ENCODE data around the gene PIGB. TPM values are rescaled to one million over a fixed set of nuclear protein-coding genes. Genes with fewer than 3 reads are reported as not detected.

The PIGB gene
- total RNA-seq, 1 donor from 2014 or later = 12.7 TPM

- peaks cover 4% of the 10 kb centered on the region for H3K36me3 Mint-ChIP-seq (ENCODE audit: low read depth, unreplicated experiment)
- H3K9me3 Mint-ChIP-seq (ENCODE audit: unreplicated experiment) = no peaks in the 10 kb centered on the region
- DNase-seq (ENCODE audit: low spot score) = no peak
- H3K27me3 Mint-ChIP-seq (ENCODE audit: unreplicated experiment) = no peaks in the 10 kb centered on the region
- TF ChIP-seq, protein P1, sequence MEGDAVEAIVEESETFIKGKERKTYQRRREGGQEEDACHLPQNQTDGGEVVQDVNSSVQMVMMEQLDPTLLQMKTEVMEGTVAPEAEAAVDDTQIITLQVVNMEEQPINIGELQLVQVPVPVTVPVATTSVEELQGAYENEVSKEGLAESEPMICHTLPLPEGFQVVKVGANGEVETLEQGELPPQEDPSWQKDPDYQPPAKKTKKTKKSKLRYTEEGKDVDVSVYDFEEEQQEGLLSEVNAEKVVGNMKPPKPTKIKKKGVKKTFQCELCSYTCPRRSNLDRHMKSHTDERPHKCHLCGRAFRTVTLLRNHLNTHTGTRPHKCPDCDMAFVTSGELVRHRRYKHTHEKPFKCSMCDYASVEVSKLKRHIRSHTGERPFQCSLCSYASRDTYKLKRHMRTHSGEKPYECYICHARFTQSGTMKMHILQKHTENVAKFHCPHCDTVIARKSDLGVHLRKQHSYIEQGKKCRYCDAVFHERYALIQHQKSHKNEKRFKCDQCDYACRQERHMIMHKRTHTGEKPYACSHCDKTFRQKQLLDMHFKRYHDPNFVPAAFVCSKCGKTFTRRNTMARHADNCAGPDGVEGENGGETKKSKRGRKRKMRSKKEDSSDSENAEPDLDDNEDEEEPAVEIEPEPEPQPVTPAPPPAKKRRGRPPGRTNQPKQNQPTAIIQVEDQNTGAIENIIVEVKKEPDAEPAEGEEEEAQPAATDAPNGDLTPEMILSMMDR (IDR thresholded peaks at IDR 0.05; ENCODE audit: unreplicated experiment) = no peak
- no peak overlapping the region for H3K4me3 Mint-ChIP-seq (ENCODE audit: unreplicated experiment)
- H3K4me1 Mint-ChIP-seq (ENCODE audit: unreplicated experiment) = peaks cover under 1% of the 10 kb centered on the region
- H3K27ac Mint-ChIP-seq (ENCODE audit: unreplicated experiment) = no peak overlapping the region
Observed at GRCh38 chr15:55349282-55349681, 30.3 kb downstream of the PIGB start.

GRCh38 chr15:55353025-55353424 is 34.0 kb downstream of the PIGB start:
- no peak for DNase-seq (ENCODE audit: low spot score)
- Mint-ChIP-seq H3K9me3 (ENCODE audit: unreplicated experiment) (no peaks in the 10 kb centered on the region), H3K27ac (ENCODE audit: unreplicated experiment) (no peak overlapping the region)

GRCh38 chr15:55356985-55357585 is 38.1 kb downstream of the PIGB start:
- Mint-ChIP-seq H3K36me3 (ENCODE audit: low read depth, unreplicated experiment) (no peaks in the 10 kb centered on the region), H3K9me3 (ENCODE audit: unreplicated experiment) (no peaks in the 10 kb centered on the region), H3K27me3 (ENCODE audit: unreplicated experiment) (peaks cover 2% of the 10 kb centered on the region), H3K4me1 (ENCODE audit: unreplicated experiment) (peaks cover 8% of the 10 kb centered on the region), H3K4me3 (ENCODE audit: unreplicated experiment) (no peak overlapping the region), H3K27ac (ENCODE audit: unreplicated experiment) (no peak overlapping the region)
- TF ChIP-seq, protein P1 (IDR thresholded peaks at IDR 0.05; ENCODE audit: unreplicated experiment) = no peak
- DNase-seq (ENCODE audit: low spot score) = no peak

More at GRCh38 chr15:55353025-55353424, 34.0 kb downstream of the PIGB start:
- TF ChIP-seq, protein P1 (IDR thresholded peaks at IDR 0.05; ENCODE audit: unreplicated experiment) = no peak
- Mint-ChIP-seq H3K36me3 (ENCODE audit: low read depth, unreplicated experiment) (no peaks in the 10 kb centered on the region), H3K27me3 (ENCODE audit: unreplicated experiment) (peaks cover 2% of the 10 kb centered on the region), H3K4me3 (ENCODE audit: unreplicated experiment) (no peak overlapping the region), H3K4me1 (ENCODE audit: unreplicated experiment) (no peaks in the 10 kb centered on the region)

DNA sequence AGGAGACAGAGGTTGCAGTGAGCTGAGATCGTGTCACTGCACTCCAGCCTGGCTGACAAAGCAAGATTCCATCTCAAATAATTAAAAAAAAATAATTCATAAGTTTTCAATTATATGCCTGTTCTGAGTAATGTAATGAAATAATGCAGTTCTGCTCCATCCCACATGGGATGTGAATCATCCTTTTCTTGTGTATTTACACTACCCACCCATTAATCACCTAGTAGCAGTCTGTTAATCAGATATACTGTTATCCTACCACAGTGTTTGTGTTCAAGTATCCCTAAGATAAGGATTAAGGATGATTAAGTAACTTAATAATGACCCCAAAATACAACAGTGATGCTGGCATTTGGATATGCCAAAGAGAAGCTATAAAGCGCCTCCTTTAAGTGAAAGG is 38.8 kb downstream of the PIGB start:
- Mint-ChIP-seq H3K9me3 (ENCODE audit: unreplicated experiment) (no peaks in the 10 kb centered on the region), H3K36me3 (ENCODE audit: low read depth, unreplicated experiment) (no peaks in the 10 kb centered on the region), H3K27me3 (ENCODE audit: unreplicated experiment) (peaks cover 2% of the 10 kb centered on the region), H3K4me1 (ENCODE audit: unreplicated experiment) (peaks cover 8% of the 10 kb centered on the region), H3K27ac (ENCODE audit: unreplicated experiment) (no peak overlapping the region), H3K4me3 (ENCODE audit: unreplicated experiment) (no peak overlapping the region)
- no peak for DNase-seq (ENCODE audit: low spot score)
- TF ChIP-seq, protein P1 (IDR thresholded peaks at IDR 0.05; ENCODE audit: unreplicated experiment) = no peak

DNA sequence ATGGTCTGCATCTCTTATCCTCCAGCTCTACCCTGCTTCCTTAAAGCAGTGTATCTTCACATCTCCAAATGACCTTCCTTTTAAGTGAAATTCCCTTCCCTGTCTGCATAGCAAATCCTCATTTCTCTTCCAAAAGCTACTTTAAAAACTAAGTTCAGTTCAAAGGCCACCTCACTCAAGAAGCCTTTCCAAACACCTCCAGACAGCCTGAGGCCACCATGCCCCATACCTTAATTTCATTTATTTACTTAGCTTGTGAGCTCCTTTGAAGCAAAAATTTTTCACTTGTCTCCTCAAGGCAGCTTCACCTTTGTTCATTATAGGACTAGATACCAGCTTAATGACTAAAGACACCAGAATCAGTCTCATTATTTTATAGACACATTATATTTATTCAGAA is 39.4 kb downstream of the PIGB start:
- TF ChIP-seq, protein P1 (IDR thresholded peaks at IDR 0.05; ENCODE audit: unreplicated experiment) = no peak
- Mint-ChIP-seq H3K27me3 (ENCODE audit: unreplicated experiment) (peaks cover 2% of the 10 kb centered on the region), H3K36me3 (ENCODE audit: low read depth, unreplicated experiment) (no peaks in the 10 kb centered on the region), H3K9me3 (ENCODE audit: unreplicated experiment) (no peaks in the 10 kb centered on the region), H3K4me1 (ENCODE audit: unreplicated experiment) (peaks cover 8% of the 10 kb centered on the region), H3K4me3 (ENCODE audit: unreplicated experiment) (no peak overlapping the region), H3K27ac (ENCODE audit: unreplicated experiment) (no peak overlapping the region)
- no peak for DNase-seq (ENCODE audit: low spot score)
